SK-N-SH (cell line): ENCODE data around the gene GTF3C2. TPM values are rescaled to one million over a fixed set of nuclear protein-coding genes. Genes with fewer than 3 reads are reported as not detected.

ENCODE experiments used
- CTCF ChIA-PET: fragments of 300-600, 350-600 bp; formaldehyde crosslinking; extraction: SDS; loops from one replicate; lab custom pipeline; 2021; lab: Yijun Ruan, JAX
- POLR2A ChIA-PET: fragments of 350-600 bp; sonication (Branson Sonifier 250); formaldehyde crosslinking; extraction: SDS; loops from one replicate; lab custom pipeline; 2020; ENCODE audit warnings: antibody characterized with exemption, inconsistent platforms; lab: Yijun Ruan, JAX
- DNase-seq: peaks from one replicate; pipeline ENCODE4 v3.0.0; 2012
- H2AFZ ChIP-seq: fragments of 200-600 bp; sonication (generic); 2 replicates; pipeline ENCODE4 v1.8.1; 2016; ENCODE audit warnings: antibody characterized with exemption, mild to moderate bottlenecking, low read depth
- H3F3A ChIP-seq: fragments of 200-600 bp; sonication (generic); replicated peaks from 2 replicates; pipeline ENCODE3; 2016; ENCODE audit warnings: antibody characterized with exemption, mild to moderate bottlenecking; ENCODE audit not compliant: insufficient read depth
- H3K27ac ChIP-seq, 2 experiments: fragments of 200-500 bp in 1 of 2; fragments of 200-600 bp in 1 of 2; sonication (Bioruptor generic) in 1 of 2; sonication (generic), shearing (Covaris generic) in 1 of 2; 2 replicates each; pipeline versions ENCODE4 v1.5.1 to v1.6.1; 2014 to 2016; ENCODE audit warnings: low read depth in 2 of 2, inconsistent platforms in 1 of 2, low read length in 1 of 2, mild to moderate bottlenecking in 1 of 2, mixed read lengths in 1 of 2
- H3K27me3 ChIP-seq: fragments of 200-600 bp; sonication (generic), shearing (Covaris generic); 2 replicates; pipeline ENCODE4 v1.6.1; 2016; ENCODE audit warnings: mixed run types; ENCODE audit not compliant: insufficient read depth
- H3K36me3 ChIP-seq, 2 experiments: fragments of 200-500 bp in 1 of 2; fragments of 200-600 bp in 1 of 2; sonication (Bioruptor generic) in 1 of 2; sonication (generic) in 1 of 2; replicated peaks in 1 of 2; 2 replicates each; pipeline versions ENCODE3 to v1.5.1; 2014 to 2016; ENCODE audit warnings: low read length in 1 of 2, mild to moderate bottlenecking in 1 of 2; ENCODE audit not compliant: insufficient read depth in 2 of 2, control insufficient read depth in 1 of 2
- H3K4me1 ChIP-seq, 2 experiments: fragments of 200-500 bp in 1 of 2; fragments of 200-600 bp in 1 of 2; sonication (Bioruptor generic) in 1 of 2; sonication (generic), shearing (Covaris generic) in 1 of 2; 2 replicates each; pipeline versions ENCODE4 v1.5.1 to v1.6.1; 2014 to 2016; ENCODE audit warnings: low read depth in 1 of 2, low read length in 1 of 2, mixed run types in 1 of 2; ENCODE audit not compliant: insufficient read depth in 2 of 2, control insufficient read depth in 1 of 2
- H3K4me2 ChIP-seq: fragments of 200-600 bp; sonication (generic), shearing (Covaris generic); 2 replicates; pipeline ENCODE4 v1.6.1; 2017; ENCODE audit warnings: mixed run types
- H3K4me3 ChIP-seq, 2 experiments: fragments of 200-500 bp in 1 of 2; fragments of 200-600 bp in 1 of 2; sonication (Bioruptor generic) in 1 of 2; sonication (generic), shearing (Covaris generic) in 1 of 2; 2 replicates each; pipeline versions ENCODE4 v1.5.1 to v1.8.1; 2014 to 2016; ENCODE audit warnings: low read depth in 2 of 2, inconsistent platforms in 1 of 2, low read length in 1 of 2, mild to moderate bottlenecking in 1 of 2, mixed read lengths in 1 of 2, moderate library complexity in 1 of 2
- H3K79me2 ChIP-seq: fragments of 200-600 bp; sonication (generic); 2 replicates; pipeline ENCODE4 v1.8.1; 2017; ENCODE audit warnings: mild to moderate bottlenecking; ENCODE audit not compliant: insufficient read depth
- H3K9ac ChIP-seq: fragments of 200-600 bp; sonication (generic); 2 replicates; pipeline ENCODE4 v1.6.1; 2017; ENCODE audit warnings: mixed run types
- H3K9me2 ChIP-seq: fragments of 200-600 bp; sonication (generic); 2 replicates; pipeline ENCODE4 v1.6.1; 2017; ENCODE audit warnings: mixed run types
- H3K9me3 ChIP-seq: fragments of 200-600 bp; sonication (generic); 2 replicates; pipeline ENCODE4 v1.6.1; 2017; ENCODE audit warnings: mixed run types, mild to moderate bottlenecking, moderate library complexity
- H4K20me1 ChIP-seq: fragments of 200-600 bp; sonication (generic); 2 replicates; pipeline ENCODE4 v1.6.1; 2017; ENCODE audit warnings: mild to moderate bottlenecking, mixed run types; ENCODE audit not compliant: insufficient read depth
- FOXJ3 ChIP-seq: sonication (generic); formaldehyde crosslinking; IDR thresholded peaks from 2 replicates; pipeline ENCODE4 v1.5.1; 2020; ENCODE audit warnings: mild to moderate bottlenecking, missing genetic modification reagents
- JUND ChIP-seq: IDR thresholded peaks from 2 replicates; pipeline ENCODE4 v1.4.0; 2012
- RFX5 ChIP-seq: IDR thresholded peaks from 2 replicates; pipeline ENCODE4 v1.6.1; 2012; ENCODE audit warnings: mild to moderate bottlenecking, improper control_type of control experiment, low read length
- YY1 ChIP-seq: IDR thresholded peaks from 2 replicates; pipeline ENCODE4 v1.4.0; 2012; ENCODE audit warnings: low read depth, mild to moderate bottlenecking
- WGBS: methylation state at CpG from one replicate; pipeline ENCODE4 v1.1.6; 2017; ENCODE audit warnings: low lambda C conversion rate; 5-methylcytosine and 5-hydroxymethylcytosine counted together
- polyA plus RNA-seq, 3 experiments: library from polyadenylated mRNA; depleted of rRNA; stranded (reverse); fragments of >200 nt; gene quantifications; 2 replicates each; pipeline ENCODE4 v1.2.3, GENCODE V29; 2012
- TF ChIP-seq, protein P1 (sequence below): IDR thresholded peaks from 2 replicates; pipeline ENCODE4 v1.4.0; 2012; ENCODE audit warnings: low read depth

Gene GTF3C2
- polyA plus RNA-seq, 1 of the 3 experiments (the other 2 are of a cell fraction) = 65.8 TPM

DNA sequence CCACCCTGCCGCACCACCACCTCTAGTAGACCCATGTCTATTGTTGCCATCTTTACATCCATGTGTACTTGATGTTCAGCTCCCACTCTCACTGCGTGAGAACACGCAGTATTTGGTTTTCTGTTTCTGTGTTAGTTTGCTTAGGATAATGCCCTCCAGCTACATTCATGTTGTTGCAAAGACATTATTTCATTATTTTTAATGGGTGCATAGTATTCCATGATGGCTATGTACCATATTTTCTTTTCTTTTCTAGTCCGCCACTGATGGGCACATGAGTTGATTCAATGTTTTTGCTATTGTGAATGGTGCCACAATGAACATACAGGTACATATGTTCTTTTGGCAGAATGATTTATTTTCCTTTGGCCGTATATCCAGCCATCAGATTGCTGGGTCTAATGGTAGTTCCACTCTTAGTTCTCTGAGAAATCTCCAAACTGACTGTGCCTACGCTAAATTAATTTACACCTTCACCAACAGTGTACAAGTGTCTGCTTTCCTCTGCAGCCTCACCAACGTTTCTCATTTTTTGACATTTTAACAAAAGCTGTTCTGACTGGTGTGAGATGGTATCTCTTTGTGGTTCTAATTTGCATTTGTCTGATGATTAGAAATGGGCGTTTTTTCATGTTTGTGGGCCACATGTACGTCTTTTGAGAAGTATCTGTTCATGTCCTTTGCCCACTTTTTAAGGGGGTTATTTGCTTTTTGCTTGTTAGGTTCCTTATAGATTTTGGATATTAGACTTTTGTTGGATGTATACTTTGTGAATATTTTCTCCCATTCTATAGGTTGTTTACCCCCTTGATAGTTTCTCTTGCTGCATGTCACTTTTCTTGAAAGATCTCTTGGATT is 34.5 kb upstream of the GTF3C2 start:
- no peak overlapping the region for H3K4me2 ChIP-seq
- POLR2A ChIA-PET = no interaction called here

DNA sequence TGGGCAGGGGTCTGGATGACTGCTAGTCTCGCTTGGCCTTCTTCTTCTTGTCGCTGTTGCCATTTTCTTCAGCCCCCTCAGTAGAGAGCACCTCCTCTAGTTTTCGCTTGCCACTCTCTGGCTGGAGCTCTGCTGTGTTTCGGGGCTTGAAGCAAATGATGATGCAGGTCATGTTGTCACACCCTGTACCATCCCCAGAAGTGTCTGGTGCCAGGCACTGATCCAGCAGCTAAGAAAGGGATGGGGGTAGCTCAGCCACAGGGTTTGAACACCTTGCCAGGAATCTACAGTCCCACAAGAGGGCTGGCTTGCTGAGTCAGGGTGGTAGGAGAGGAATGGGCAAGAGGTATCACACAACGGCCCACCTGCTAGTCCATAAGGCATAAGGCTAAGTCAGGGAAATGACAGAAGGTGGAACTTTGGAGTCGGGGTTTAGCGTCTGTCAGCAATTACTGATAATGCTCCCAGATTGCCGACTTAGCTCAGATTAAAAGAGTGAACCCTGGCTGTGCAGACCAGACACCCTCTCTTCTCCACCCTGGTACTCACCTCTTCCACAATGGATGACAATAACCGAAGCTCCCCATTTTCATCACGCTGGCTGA is 25.1 kb upstream of the GTF3C2 start:
- peaks cover 44% of the 10 kb centered on the region for H3F3A ChIP-seq
- H3K9me3 ChIP-seq = no peaks in the 10 kb centered on the region
- H3K9ac ChIP-seq = no peak overlapping the region
- peaks cover 4% of the 10 kb centered on the region; the same call in 1 of the 2 replicates for H4K20me1 ChIP-seq
- peak overlapping the region; percentile 68 to 95; a peak in 3 of 4 replicates for H3K27ac ChIP-seq
- H3K4me1 ChIP-seq = peaks cover 15 to 45% of the 10 kb centered on the region in 2 experiments; a peak in 3 of 4 replicates
- WGBS = 88% methylated on average over 10 of the region's 10 CpGs
- H3K4me3 ChIP-seq = no peak overlapping the region
- H3K27me3 ChIP-seq = no peaks in the 10 kb centered on the region
- H2AFZ ChIP-seq = no peak overlapping the region
- TF ChIP-seq RFX5 = no peak
- peaks cover 46 to 77% of the 10 kb centered on the region in 2 experiments for H3K36me3 ChIP-seq
- H3K4me2 ChIP-seq = no peak overlapping the region
- DNase-seq = no peak
- peaks cover 36% of the 10 kb centered on the region for H3K79me2 ChIP-seq
- CTCF ChIA-PET = interaction anchor here (0.7 to 5.7 kb wide), 3 partner anchors 11 to 26 kb away, joined by 3 to 36 read pairs (median 28); partner anchors contain the start of genes EIF2B4, PPM1G and SNX17
- no peaks in the 10 kb centered on the region for H3K9me2 ChIP-seq
- POLR2A ChIA-PET = interaction anchor here (0.9 to 4.4 kb wide), 4 partner anchors 11 to 46 kb away, joined by 4 to 34 read pairs (median 18); partner anchors contain the start of genes EIF2B4, GTF3C2, NRBP1 and PPM1G

More for the DNA sequence above, 34.5 kb upstream of the GTF3C2 start:
- H3K9ac ChIP-seq = no peak overlapping the region
- no peaks in the 10 kb centered on the region for H3K4me1 ChIP-seq
- no peak for TF ChIP-seq FOXJ3 (CRISPR knock-in tag)
- TF ChIP-seq, protein P1, sequence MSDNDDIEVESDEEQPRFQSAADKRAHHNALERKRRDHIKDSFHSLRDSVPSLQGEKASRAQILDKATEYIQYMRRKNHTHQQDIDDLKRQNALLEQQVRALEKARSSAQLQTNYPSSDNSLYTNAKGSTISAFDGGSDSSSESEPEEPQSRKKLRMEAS = no peak
- TF ChIP-seq RFX5 = no peak
- no peak for TF ChIP-seq JUND
- TF ChIP-seq YY1 = no peak
- TF ChIP-seq, all 33 proteins: peak for 0
- Histone ChIP-seq H4K20me1 (peaks cover 53% of the 10 kb centered on the region), H3F3A (peaks cover 17% of the 10 kb centered on the region), H3K9me2 (no peaks in the 10 kb centered on the region), H3K9me3 (no peaks in the 10 kb centered on the region), H3K79me2 (peaks cover 99% of the 10 kb centered on the region), H3K27ac (no peak overlapping the region), H2AFZ (no peak overlapping the region), H3K4me3 (no peak overlapping the region), H3K36me3 (peaks cover 8 to 22% of the 10 kb centered on the region in 2 experiments), H3K27me3 (no peaks in the 10 kb centered on the region)
- CTCF ChIA-PET = interaction anchor here (0.6 kb wide), 1 partner anchor 292 kb away, joined by 3 read pairs; no protein-coding TSS in a partner anchor
- no peak for DNase-seq
- 89% methylated on average over 9 of the region's 9 CpGs for WGBS
